Measurements from ENCODE around the gene PRDX6.

DNA sequence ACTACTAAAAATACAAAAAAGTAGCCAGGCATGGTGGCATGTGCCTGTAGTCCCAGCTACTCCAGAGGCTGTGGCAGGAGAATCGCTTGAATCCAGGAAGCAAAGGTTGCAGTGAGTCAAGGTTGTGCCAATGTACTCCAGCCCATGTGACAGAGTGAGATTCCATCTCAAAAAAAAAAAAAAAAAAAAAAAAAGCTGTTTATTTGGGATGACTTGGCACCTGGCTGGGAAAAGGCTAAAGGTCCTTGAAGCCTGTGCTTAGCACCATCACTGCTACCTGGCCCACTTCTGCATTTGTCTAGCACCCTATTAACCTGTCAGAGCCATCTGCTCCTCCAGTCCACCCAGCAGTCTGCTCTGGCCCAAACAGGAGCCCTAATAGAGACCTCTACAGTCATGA, 25.0 kb downstream of the PRDX6 start:
- TF ChIP-seq POLR2AphosphoS5 (IDR thresholded peaks at IDR 0.05) (no peak), EP300 (IDR thresholded peaks at IDR 0.05; ENCODE audit: low read depth) (no peak)
- TF ChIP-seq, protein P1, sequence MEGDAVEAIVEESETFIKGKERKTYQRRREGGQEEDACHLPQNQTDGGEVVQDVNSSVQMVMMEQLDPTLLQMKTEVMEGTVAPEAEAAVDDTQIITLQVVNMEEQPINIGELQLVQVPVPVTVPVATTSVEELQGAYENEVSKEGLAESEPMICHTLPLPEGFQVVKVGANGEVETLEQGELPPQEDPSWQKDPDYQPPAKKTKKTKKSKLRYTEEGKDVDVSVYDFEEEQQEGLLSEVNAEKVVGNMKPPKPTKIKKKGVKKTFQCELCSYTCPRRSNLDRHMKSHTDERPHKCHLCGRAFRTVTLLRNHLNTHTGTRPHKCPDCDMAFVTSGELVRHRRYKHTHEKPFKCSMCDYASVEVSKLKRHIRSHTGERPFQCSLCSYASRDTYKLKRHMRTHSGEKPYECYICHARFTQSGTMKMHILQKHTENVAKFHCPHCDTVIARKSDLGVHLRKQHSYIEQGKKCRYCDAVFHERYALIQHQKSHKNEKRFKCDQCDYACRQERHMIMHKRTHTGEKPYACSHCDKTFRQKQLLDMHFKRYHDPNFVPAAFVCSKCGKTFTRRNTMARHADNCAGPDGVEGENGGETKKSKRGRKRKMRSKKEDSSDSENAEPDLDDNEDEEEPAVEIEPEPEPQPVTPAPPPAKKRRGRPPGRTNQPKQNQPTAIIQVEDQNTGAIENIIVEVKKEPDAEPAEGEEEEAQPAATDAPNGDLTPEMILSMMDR (IDR thresholded peaks at IDR 0.05) = no peak

Measured in transverse colon (tissue), 4 donors.